HepG2 (cell line): ENCODE data around the gene ARHGAP30. TPM values are rescaled to one million over a fixed set of nuclear protein-coding genes. Genes with fewer than 3 reads are reported as not detected.

Experiments used
- ARNT ChIP-seq: fragments of 450-650 bp; IDR thresholded peaks from 2 replicates; pipeline ENCODE4 v1.6.1; 2017
- ATF3 ChIP-seq: sonication (generic); formaldehyde crosslinking; IDR thresholded peaks from 2 replicates; pipeline ENCODE4 v1.4.0; 2020; ENCODE audit warnings: missing genetic modification reagents
- BHLHE40 ChIP-seq: IDR thresholded peaks from 2 replicates; pipeline ENCODE4 v1.6.1; 2011; ENCODE audit warnings: low read length, improper control_type of control experiment
- CCDC6 ChIP-seq: sonication (generic); formaldehyde crosslinking; IDR thresholded peaks from 2 replicates; pipeline ENCODE4 v1.8.1; 2022; ENCODE audit warnings: mild to moderate bottlenecking, missing genetic modification reagents, moderate library complexity
- GPN1 ChIP-seq: sonication (generic); formaldehyde crosslinking; IDR thresholded peaks from 2 replicates; pipeline ENCODE4 v1.5.1; 2020; ENCODE audit warnings: missing genetic modification reagents, borderline replicate concordance
- KMT2B ChIP-seq: IDR thresholded peaks from 2 replicates; pipeline ENCODE4 v1.6.1; 2016; ENCODE audit warnings: missing genetic modification reagents, missing compliant biosample characterization
- MIXL1 ChIP-seq: IDR thresholded peaks from 2 replicates; pipeline ENCODE4 v1.6.1; 2016
- NR0B2 ChIP-seq: sonication (generic); formaldehyde crosslinking; IDR thresholded peaks from 2 replicates; pipeline ENCODE4 v1.4.0; 2020; ENCODE audit warnings: mild to moderate bottlenecking, missing genetic modification reagents
- REST ChIP-seq, 2 experiments: IDR thresholded peaks; 2 replicates each; pipeline ENCODE4 v1.6.1; 2011 to 2012; ENCODE audit warnings: low read length in 2 of 2, borderline replicate concordance in 1 of 2, low read depth in 1 of 2, mild to moderate bottlenecking in 1 of 2, moderate library complexity in 1 of 2
- SMAD1 ChIP-seq: sonication (generic); formaldehyde crosslinking; IDR thresholded peaks from 2 replicates; pipeline ENCODE4 v1.4.0; 2020; ENCODE audit warnings: missing genetic modification reagents, low read depth, mild to moderate bottlenecking, borderline replicate concordance
- SP1 ChIP-seq, 2 experiments: fragments of 450-650 bp in 1 of 2; sonication (generic) in 1 of 2; formaldehyde crosslinking in 1 of 2; IDR thresholded peaks; 2 replicates each; pipeline versions ENCODE4 v1.4.0 to v1.6.1; 2016 to 2020; ENCODE audit warnings: missing genetic modification reagents in 1 of 2
- TERF1 ChIP-seq: sonication (generic); formaldehyde crosslinking; IDR thresholded peaks from 2 replicates; pipeline ENCODE4 v1.8.0; 2022; ENCODE audit warnings: mild to moderate bottlenecking, missing genetic modification reagents, moderate library complexity
- THAP9 ChIP-seq: sonication (generic); formaldehyde crosslinking; IDR thresholded peaks from 2 replicates; pipeline ENCODE4; 2020; ENCODE audit warnings: missing genetic modification reagents, mild to moderate bottlenecking, borderline replicate concordance
- XRCC5 ChIP-seq: fragments of 200-400 bp; formaldehyde crosslinking; optimal IDR thresholded peaks from 2 replicates; pipeline ENCODE3; 2017; ENCODE audit warnings: mild to moderate bottlenecking, low read length
- ZFP82 ChIP-seq: sonication (generic); formaldehyde crosslinking; IDR thresholded peaks from 2 replicates; pipeline ENCODE4 v1.5.1; 2020; ENCODE audit warnings: mild to moderate bottlenecking, missing genetic modification reagents, borderline replicate concordance
- ZNF260 ChIP-seq: sonication (generic); formaldehyde crosslinking; IDR thresholded peaks from 2 replicates; pipeline ENCODE4 v1.4.0; 2020; ENCODE audit warnings: missing genetic modification reagents, low read depth, mild to moderate bottlenecking, borderline replicate concordance
- ZNF329 ChIP-seq: sonication (generic); formaldehyde crosslinking; IDR thresholded peaks from 2 replicates; pipeline ENCODE4 v1.9.0; 2021; ENCODE audit warnings: low read depth, mild to moderate bottlenecking, missing genetic modification reagents
- ZNF713 ChIP-seq: sonication (generic); formaldehyde crosslinking; IDR thresholded peaks from 2 replicates; pipeline ENCODE4 v1.4.0; 2020; ENCODE audit warnings: mild to moderate bottlenecking, missing genetic modification reagents
- polyA plus RNA-seq, 8 experiments: library from polyadenylated mRNA; depleted of rRNA in 3 of 8; stranded (reverse) in 7 of 8; unstranded in 1 of 8; fragments of >200 nt; fragmentation: Illumina TruSeq in 4 of 8; extraction: Trizol in 4 of 8; gene quantifications; 2 replicates each; pipeline versions ENCODE4 v1.2.1 to v1.2.3, GENCODE V29; 2011 to 2016; ENCODE audit warnings: low read depth in 4 of 8, missing spikeins in 1 of 8, mixed read lengths in 1 of 8; ENCODE audit not compliant: insufficient read depth in 1 of 8
- total RNA-seq, 5 experiments: library from RNA; depleted of rRNA; stranded (reverse); fragments of >200 nt; fragmentation: Illumina TruSeq; extraction: Trizol; gene quantifications; 2 replicates each; pipeline ENCODE4 v1.2.3, GENCODE V29; 2016; ENCODE audit warnings: low read depth in 1 of 5

Gene ARHGAP30
- total and polyA plus RNA-seq, 2 of the 13 experiments (the other 11 are each of a cell fraction or from before 2014, with no cell fraction given), result 0.13 to 0.20 TPM

GRCh38 chr1:161045736-161046604 lies 23.7 kb downstream of the ARHGAP30 start, which contains the start of gene USF1 (continued):
- TF ChIP-seq REST (IDR thresholded peaks at IDR 0.05; ENCODE audit: borderline replicate concordance in 1 of 2, low read depth in 1 of 2, low read length in 2 of 2), result peak in 1 of 2 experiments; percentile 25; a peak in 1 of 4 replicates
- TF ChIP-seq ZNF329, result peak; percentile 49; the same call in 1 of the 2 replicates
- TF ChIP-seq ZFP82 (CRISPR knock-in tag), result peak; percentile 50; the same call in 1 of the 2 replicates
- 0 out of 2 replicates have a peak, but pooled peaks have one; percentile 1 for TF ChIP-seq ATF3 (CRISPR knock-in tag)
- TF ChIP-seq SMAD1 (CRISPR knock-in tag), result 0 out of 2 replicates have a peak, but pooled peaks have one; percentile 33
- no peak for TF ChIP-seq ZNF260 (CRISPR knock-in tag)
- no peak for TF ChIP-seq BHLHE40
- 0 out of 2 replicates have a peak, but pooled peaks have one; percentile 63 for TF ChIP-seq CCDC6 (CRISPR knock-in tag)
- no peak for TF ChIP-seq SP1 (IDR thresholded peaks at IDR 0.05)
- peak; percentile 90 for TF ChIP-seq SP1 (CRISPR knock-in tag; IDR thresholded peaks at IDR 0.05)
- TF ChIP-seq NR0B2 (CRISPR knock-in tag), result peak; percentile 72; the same call in 1 of the 2 replicates
- TF ChIP-seq TERF1 (CRISPR knock-in tag), result no peak
- 0 out of 2 replicates have a peak, but pooled peaks have one; percentile 41 for TF ChIP-seq ZNF713
- 0 out of 2 replicates have a peak, but pooled peaks have one; percentile 22 for TF ChIP-seq MIXL1
- no peak for TF ChIP-seq GPN1
- TF ChIP-seq XRCC5, result peak; percentile 15
- TF ChIP-seq KMT2B, result 0 out of 2 replicates have a peak, but pooled peaks have one; percentile 27
- peak; percentile 100 for TF ChIP-seq THAP9 (CRISPR knock-in tag)
- no peak for TF ChIP-seq ARNT
